Muscle of back (tissue), 11 donors: ENCODE results near the gene RBM4. TPM values are rescaled to one million over a fixed set of nuclear protein-coding genes. Genes with fewer than 3 reads are reported as not detected.

ENCODE experiments used
- DNase-seq, 3 donors: peaks; one replicate each; pipeline versions ENCODE4 v3.0.0 to v3.0.0-alpha.2; 2013
- polyA plus RNA-seq, 10 donors: library from polyadenylated mRNA; unstranded; fragments of 120-200 nt; gene quantifications; one replicate each; pipeline ENCODE4 v1.2.1, GENCODE V29; 2013; ENCODE audit not compliant: insufficient read length in 10 of 10

Gene RBM4
- polyA plus RNA-seq, 10 donors, result 123 to 167 (median 133) TPM

GRCh38 chr11:66686801-66687750 is 48.6 kb downstream of the RBM4 start:
- no peak for DNase-seq

DNA sequence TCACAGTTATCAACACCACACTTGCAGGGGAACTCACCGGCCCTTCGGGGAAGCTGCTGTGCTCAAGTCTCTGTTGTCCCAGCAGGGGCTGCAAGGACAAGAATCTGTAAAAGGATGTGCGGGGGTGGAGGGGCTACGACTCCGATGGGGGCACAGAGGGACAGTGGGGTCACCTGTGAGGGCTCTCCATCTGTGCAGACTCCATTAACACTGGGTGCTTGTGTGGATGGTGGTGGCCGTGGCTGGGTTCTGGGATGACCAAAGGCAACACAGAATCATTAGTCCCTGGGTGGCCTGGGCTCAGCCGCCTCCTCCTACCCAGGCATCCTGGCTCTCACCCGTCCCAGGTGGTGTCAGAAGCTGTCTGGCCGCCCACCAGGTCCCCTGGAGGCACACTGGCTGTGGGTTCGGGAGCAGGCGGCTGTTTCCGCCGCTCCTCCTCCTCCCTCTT is 49.4 kb downstream of the RBM4 start:
- DNase-seq, result no peak

DNA sequence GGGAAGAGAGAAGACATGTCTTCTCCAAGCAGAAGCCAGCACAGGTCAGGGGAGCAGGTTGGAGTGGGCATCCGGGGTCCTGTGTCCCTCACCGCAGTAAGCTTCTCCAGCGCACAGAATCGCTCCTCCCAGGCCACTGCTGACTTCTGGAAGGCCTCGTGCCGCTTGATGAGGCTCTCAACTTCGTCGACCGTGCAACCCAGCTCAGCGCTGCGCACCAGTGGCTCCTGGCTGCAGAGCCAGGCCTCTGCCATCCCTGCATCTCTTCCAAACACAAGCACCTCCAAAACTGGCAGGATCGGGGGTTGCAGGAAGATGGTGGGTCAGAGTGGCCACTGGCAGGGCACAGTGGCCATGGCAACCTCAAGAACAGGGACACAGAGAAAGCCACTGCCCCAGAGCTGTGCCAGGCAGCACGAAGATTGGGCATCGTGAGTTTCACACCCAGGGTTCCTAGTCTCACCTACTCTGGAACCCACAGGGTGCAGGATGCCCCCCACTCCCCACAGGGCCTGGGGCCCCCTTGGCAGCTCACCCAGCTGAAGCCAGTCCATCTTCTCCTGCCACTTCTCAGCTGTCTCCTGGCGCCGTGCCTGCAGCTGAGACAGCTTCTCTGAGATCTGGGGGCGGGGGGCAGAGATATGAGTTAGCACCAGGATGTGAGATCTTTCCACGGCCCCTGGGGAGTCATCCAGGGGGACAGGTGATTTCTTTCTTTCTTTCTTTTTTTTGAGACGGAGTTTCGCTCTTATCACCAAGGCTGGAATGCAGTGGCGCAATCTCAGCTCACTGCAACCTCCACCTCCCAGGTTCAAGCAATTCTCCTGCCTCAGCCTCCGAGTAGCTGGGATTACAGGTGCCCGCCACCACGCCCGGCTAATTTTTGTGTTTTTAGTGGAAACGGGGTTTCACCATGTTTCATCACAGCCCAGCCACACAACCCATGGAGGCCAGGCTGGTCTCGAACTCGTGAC is 50.3 kb downstream of the RBM4 start:
- DNase-seq, result peak in 2 of 3 donors; percentile 11 to 18

DNA sequence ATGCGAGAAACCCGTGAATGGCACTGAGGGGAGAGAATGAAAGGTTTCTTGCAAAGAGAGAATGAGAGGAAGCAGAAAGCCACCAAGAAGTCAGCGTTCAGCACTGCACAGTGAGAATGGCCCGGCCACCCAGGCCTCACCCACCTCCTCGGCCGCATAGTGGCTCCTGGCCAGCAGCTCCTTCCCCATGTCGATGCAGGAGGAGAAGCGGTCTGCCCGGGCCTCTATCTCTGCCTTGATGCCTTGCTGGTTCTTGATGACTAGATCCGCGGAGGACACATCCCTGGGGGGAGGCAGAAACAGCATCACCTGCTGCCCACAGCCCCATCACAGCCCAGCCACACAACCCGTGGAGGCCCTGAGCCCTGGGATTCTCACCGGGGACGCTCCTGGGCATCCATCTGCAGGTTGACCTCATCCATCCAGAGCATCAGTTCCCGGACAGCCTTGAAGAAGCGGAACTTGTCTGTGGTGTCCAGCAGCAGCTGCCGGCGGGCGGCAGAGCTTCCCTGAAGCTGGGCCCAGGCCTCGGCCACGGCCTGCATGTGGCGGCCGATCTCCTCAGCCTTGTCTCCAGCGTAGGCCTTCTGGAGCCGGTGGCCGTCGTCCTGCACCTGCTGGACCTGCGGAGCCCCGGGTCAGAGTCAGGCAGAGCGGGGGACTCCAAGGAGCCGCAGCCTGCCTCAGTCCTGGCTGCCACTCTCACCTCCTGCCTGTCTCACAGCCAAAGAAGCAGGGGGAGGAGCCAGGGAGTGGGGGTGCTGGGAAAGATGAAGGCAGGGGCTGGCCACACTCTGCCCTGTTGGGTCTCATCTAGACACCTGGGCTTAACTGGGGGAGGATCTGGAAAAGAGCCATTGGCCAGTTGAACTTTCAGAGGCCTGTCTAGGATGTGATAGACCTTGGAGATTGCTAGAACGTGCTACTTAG is 51.4 kb downstream of the RBM4 start:
- no peak for DNase-seq

GRCh38 chr11:66691311-66691980 is 52.9 kb downstream of the RBM4 start:
- no peak for DNase-seq

DNA sequence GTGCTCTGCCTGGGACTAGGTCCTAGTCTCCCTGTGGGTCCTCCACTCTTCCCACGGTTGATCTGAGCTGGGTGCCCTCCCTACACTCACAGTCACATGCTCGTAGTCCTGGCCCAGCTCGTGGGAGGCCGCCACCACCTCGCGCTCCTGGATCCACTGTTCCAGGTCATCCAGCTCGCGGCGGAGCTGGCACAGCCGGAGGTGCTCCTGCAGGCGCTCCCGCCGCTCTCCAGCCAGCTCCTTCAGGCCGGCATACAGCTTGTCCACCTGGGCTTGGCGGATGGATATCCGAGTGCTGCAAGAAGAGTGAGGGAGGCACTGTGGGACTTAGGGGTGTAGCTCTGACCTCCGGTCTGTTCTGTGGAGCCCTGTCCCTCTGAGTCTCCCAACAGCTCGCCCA is 53.9 kb downstream of the RBM4 start:
- no peak for DNase-seq

GRCh38 chr11:66692871-66693331 is 54.4 kb downstream of the RBM4 start:
- DNase-seq, result no peak

DNA sequence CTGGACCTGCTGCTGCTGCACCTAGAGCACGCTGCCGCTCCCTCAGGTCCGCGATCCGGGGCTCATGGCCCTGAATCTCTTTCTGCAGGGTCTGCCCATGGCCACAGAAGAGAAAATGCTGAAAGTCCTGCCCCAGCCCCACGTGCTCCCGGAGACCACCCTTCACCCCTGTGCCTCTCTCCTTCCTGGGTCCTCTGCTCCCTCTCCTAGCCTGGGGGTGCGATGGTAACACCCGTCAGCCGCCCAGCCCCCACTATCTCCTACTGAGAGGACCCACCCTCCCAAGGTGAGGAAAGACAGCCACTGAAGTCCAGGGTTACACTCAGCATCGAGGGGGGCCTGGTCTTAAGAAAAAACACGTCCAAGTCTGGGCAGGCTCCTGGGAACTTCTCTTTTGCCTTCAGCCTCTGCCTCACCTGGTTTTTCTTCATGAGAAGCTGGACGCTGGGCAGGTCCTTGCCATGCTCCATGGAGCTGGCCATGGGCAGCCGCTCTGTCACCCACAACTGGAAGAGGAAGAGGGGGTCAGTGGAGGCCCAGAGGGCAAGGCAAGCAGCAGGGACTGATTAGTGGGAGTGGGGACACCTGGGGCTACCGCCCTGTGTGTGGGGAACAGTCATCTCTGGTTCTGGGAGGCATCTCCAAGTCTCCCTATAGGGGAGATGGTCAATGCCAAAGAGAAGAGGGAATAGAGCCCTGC is 55.0 kb downstream of the RBM4 start:
- no peak for DNase-seq

DNA sequence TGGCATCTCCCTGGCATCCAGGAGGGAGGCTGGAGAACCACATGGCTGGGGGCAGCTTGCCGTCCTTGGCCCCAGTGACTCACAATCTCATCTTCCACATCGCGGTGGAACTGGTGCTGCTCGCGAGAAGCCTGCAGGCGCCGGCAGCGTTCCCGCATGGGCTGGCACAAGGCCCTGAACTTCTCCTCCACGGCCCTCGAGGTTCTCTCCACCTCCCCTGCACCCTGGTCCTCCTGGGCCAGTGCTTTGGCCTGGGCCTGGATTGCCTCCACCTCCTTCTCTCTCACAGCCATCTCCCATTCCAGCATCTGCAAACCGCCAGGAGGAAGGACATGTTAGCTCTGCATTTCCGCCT is 55.5 kb downstream of the RBM4 start:
- no peak for DNase-seq

DNA sequence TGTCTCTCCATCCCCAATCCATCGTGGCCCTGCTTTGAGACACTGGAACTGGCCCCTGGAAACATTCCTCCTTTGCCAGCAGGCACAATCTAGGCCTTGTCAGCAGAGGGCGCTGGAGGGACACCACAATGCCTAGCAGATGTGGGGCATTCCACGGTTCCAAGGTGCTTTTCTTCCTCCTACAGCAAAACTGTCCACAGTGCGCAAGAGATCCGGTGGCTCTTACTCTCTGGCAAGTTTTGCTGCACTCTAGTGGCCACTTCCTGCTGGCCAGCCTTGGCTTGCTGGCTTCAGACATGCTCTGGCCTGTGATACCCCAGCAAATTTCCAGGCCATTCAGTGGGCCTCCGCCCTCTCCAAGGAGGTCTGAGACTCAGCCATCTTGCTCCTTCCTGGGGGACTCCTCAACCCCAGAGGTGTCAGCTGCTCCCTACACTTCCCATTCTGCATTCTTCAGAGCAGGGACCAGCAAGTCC is 56.3 kb downstream of the RBM4 start:
- peak; percentile 85 to 88 (median 85) for DNase-seq

Other genes starting within 250 kb of the RBM4 start
- under 1 TPM; 0.05 to 0.58 (median 0.14) TPM for gene NPAS4, start 217.7 kb upstream of the RBM4 start, polyA plus RNA-seq
- 10 to 100 TPM; 43.8 to 58.6 (median 50.7) TPM for gene MRPL11, start 199.9 kb upstream of the RBM4 start, polyA plus RNA-seq
- gene PELI3, start 171.8 kb upstream of the RBM4 start, polyA plus RNA-seq, result 1 to 10 TPM; 4.2 to 6.3 (median 5.8) TPM
- gene DPP3, start 158.3 kb upstream of the RBM4 start, polyA plus RNA-seq, result 10 to 100 TPM; 18.5 to 24.1 (median 20.9) TPM
- gene BBS1, start 128.1 kb upstream of the RBM4 start, polyA plus RNA-seq, result 10 to 100 TPM; 11.6 to 31.7 (median 18.2) TPM
- 1 to 10 TPM; 2.8 to 4.6 (median 3.6) TPM for gene ZDHHC24, start 92.7 kb upstream of the RBM4 start, polyA plus RNA-seq
- gene ACTN3, start 91.8 kb upstream of the RBM4 start, polyA plus RNA-seq, result 100 to 1,000 TPM in 3 of 10 donors, 10 to 100 TPM in 6, 1 to 10 TPM in 1; 6.4 to 159 (median 82.9) TPM
- gene CTSF, start 70.1 kb upstream of the RBM4 start, polyA plus RNA-seq, result 10 to 100 TPM; 21.3 to 39.9 (median 27.2) TPM
- gene CCDC87, start 45.6 kb upstream of the RBM4 start, polyA plus RNA-seq, result under 1 TPM in 6 of 10 donors, not detected in 4; 0.10 to 0.18 (median 0.13) TPM
- 10 to 100 TPM; 27.3 to 47.6 (median 31.5) TPM for gene CCS, start 45.5 kb upstream of the RBM4 start, polyA plus RNA-seq
- gene RBM14, start 22.1 kb upstream of the RBM4 start, polyA plus RNA-seq, result 10 to 100 TPM; 32.0 to 50.8 (median 39.0) TPM
- 10 to 100 TPM; 26.5 to 46.8 (median 34.4) TPM for gene RBM4B, start 39.2 kb downstream of the RBM4 start, polyA plus RNA-seq
- 10 to 100 TPM in 7 of 10 donors, 1 to 10 TPM in 3; 6.4 to 23.2 (median 13.5) TPM for gene SPTBN2, start 90.5 kb downstream of the RBM4 start, polyA plus RNA-seq
- 10 to 100 TPM in 6 of 10 donors, 1 to 10 TPM in 4; 8.6 to 14.5 (median 11.0) TPM for gene RCE1, start 204.7 kb downstream of the RBM4 start, polyA plus RNA-seq
- gene LRFN4, start 218.4 kb downstream of the RBM4 start, polyA plus RNA-seq, result 10 to 100 TPM; 13.7 to 26.0 (median 19.0) TPM